GM19238 (cell line): ENCODE measurements around the gene OPA3.
"Not testable (repeated sequence)": the region's sequence is repeated elsewhere in the genome, so short reads cannot be mapped to it uniquely, and the experiment has no call there.

ENCODE experiments used
- DNase-seq: peaks from one replicate; pipeline ENCODE4 v3.0.0; 2011; ENCODE audit warnings: low spot score; ENCODE audit not compliant: insufficient read length

The OPA3 gene

GRCh38 chr19:45584332-45585157 lies at the start of gene OPA3:
Gene OPA3 (minus strand): TSS chr19:45584802. CDS start chr19:45584764, 38 bp downstream.
- peak; percentile 96 for DNase-seq

GRCh38 chr19:45632468-45633196 lies 48.0 kb upstream of the OPA3 start:
- DNase-seq: peak; percentile 42

- DNase-seq: no peak
These were observed 45.9 kb upstream of the OPA3 start for GRCh38 chr19:45630463-45630862.

GRCh38 chr19:45629704-45630103 lies 45.1 kb upstream of the OPA3 start:
- no peak for DNase-seq

- not testable (repeated sequence) for DNase-seq
These were observed 43.6 kb upstream of the OPA3 start for GRCh38 chr19:45628219-45628618.

- DNase-seq: no peak
These were observed 39.4 kb upstream of the OPA3 start for GRCh38 chr19:45623984-45624383.

- DNase-seq: no peak
These were observed 37.4 kb upstream of the OPA3 start for GRCh38 chr19:45621976-45622503.

GRCh38 chr19:45621389-45621788 lies 36.8 kb upstream of the OPA3 start:
- no peak for DNase-seq

GRCh38 chr19:45616704-45617017 lies 32.1 kb upstream of the OPA3 start:
- no peak for DNase-seq

- DNase-seq: peak; percentile 55
These were observed 31.4 kb upstream of the OPA3 start for GRCh38 chr19:45615795-45616703.

- DNase-seq: not testable (repeated sequence)
These were observed 30.5 kb upstream of the OPA3 start for GRCh38 chr19:45615056-45615455.

- peak; percentile 61 for DNase-seq
These were observed 29.5 kb upstream of the OPA3 start for GRCh38 chr19:45613926-45614725.

GRCh38 chr19:45608948-45609347 lies 24.3 kb upstream of the OPA3 start:
- no peak for DNase-seq

- no peak for DNase-seq
These were observed 22.7 kb upstream of the OPA3 start for GRCh38 chr19:45607071-45608029.

- DNase-seq: no peak
These were observed 17.1 kb upstream of the OPA3 start, which contains the start of gene GPR4 for GRCh38 chr19:45601524-45602374. Gene GPR4 (minus strand): TSS chr19:45602212. CDS start chr19:45591866, 10,346 bp downstream.

- DNase-seq: no peak
These were observed 16.5 kb upstream of the OPA3 start for GRCh38 chr19:45601115-45601514.

- DNase-seq: no peak
These were observed 15.8 kb upstream of the OPA3 start for GRCh38 chr19:45600340-45600885.

GRCh38 chr19:45599286-45599685 lies 14.7 kb upstream of the OPA3 start:
- no peak for DNase-seq
